H1 (cell line): ENCODE data around the gene PKD2. TPM values are rescaled to one million over a fixed set of nuclear protein-coding genes. Genes with fewer than 3 reads are reported as not detected.

ENCODE experiments used
- CTCF ChIA-PET: fragments of 300-600 bp; sonication (Branson Sonifier 250); formaldehyde crosslinking; loops from one replicate; lab custom pipeline; 2021; ENCODE audit not compliant: partially characterized antibody; lab: Charles Lee
- POLR2A ChIA-PET: fragments of 300-600 bp; sonication (Branson Sonifier 250); formaldehyde crosslinking; loops from one replicate; lab custom pipeline; 2021; ENCODE audit warnings: inconsistent platforms; ENCODE audit not compliant: partially characterized antibody; lab: Charles Lee
- DNase-seq, 2 experiments: peaks; one replicate each; pipeline versions ENCODE4 v3.0.0 to v3.0.0-alpha.2; 2010 to 2022; ENCODE audit warnings: low spot score in 2 of 2, low read depth in 1 of 2, mixed read lengths in 1 of 2
- FAIRE-seq: peaks from 2 replicates; lab custom pipeline; 2011; peaks lifted over from hg19 to GRCh38; lab: Jason Lieb, UNC
- H2AFZ ChIP-seq: 2 replicates; pipeline ENCODE4 v1.8.1; 2012; ENCODE audit warnings: low read length, inconsistent platforms
- H2AK5ac ChIP-seq: 2 replicates; pipeline ENCODE4 v1.6.1; 2013; ENCODE audit warnings: low read depth, low read length
- H2BK120ac ChIP-seq: replicated peaks from 2 replicates; pipeline ENCODE3; 2013; ENCODE audit warnings: low read depth, low read length, inconsistent platforms
- H2BK12ac ChIP-seq: 2 replicates; pipeline ENCODE4 v1.6.1; 2013; ENCODE audit warnings: low read depth, low read length
- H2BK15ac ChIP-seq: 2 replicates; pipeline ENCODE4 v1.6.1; 2013; ENCODE audit warnings: low read length
- H2BK20ac ChIP-seq: 2 replicates; pipeline ENCODE4 v1.6.1; 2013; ENCODE audit warnings: low read length
- H2BK5ac ChIP-seq: 2 replicates; pipeline ENCODE4 v1.6.1; 2013; ENCODE audit warnings: low read depth, low read length
- H3K14ac ChIP-seq: 2 replicates; pipeline ENCODE4 v1.6.1; 2013; ENCODE audit warnings: inconsistent platforms; ENCODE audit not compliant: insufficient read length
- H3K18ac ChIP-seq: 2 replicates; pipeline ENCODE4 v1.6.1; 2013; ENCODE audit warnings: low read length; ENCODE audit errors: extremely low read depth
- H3K23ac ChIP-seq: 2 replicates; pipeline ENCODE4 v1.6.1; 2013; ENCODE audit warnings: inconsistent platforms; ENCODE audit not compliant: insufficient read length
- H3K23me2 ChIP-seq: 2 replicates; pipeline ENCODE4 v1.6.1; 2013; ENCODE audit warnings: low read depth, low read length
- H3K27ac ChIP-seq: 2 replicates; pipeline ENCODE4 v1.6.1; 2011; ENCODE audit warnings: low read depth, low read length, inconsistent platforms
- H3K27me3 ChIP-seq, 4 experiments: replicated peaks in 1 of 4; 1 replicate in 1 of 4; 2 replicates in 3 of 4; pipeline versions ENCODE4 v1.6.1 to v1.8.1; 2011 to 2013; ENCODE audit warnings: low read length in 3 of 4, mild to moderate bottlenecking in 3 of 4, inconsistent platforms in 2 of 4, mixed read lengths in 2 of 4, moderate library complexity in 1 of 4; ENCODE audit not compliant: control insufficient read depth in 3 of 4, insufficient read depth in 3 of 4; ENCODE audit errors: extremely low read depth in 1 of 4
- H3K36me3 ChIP-seq, 4 experiments: 2 replicates each; pipeline versions ENCODE4 v1.6.1 to v1.8.1; 2011 to 2013; ENCODE audit warnings: mild to moderate bottlenecking in 4 of 4, low read length in 3 of 4, moderate library complexity in 2 of 4, control low read depth in 1 of 4, inconsistent platforms in 1 of 4; ENCODE audit not compliant: insufficient read depth in 4 of 4, control insufficient read depth in 2 of 4
- H3K4ac ChIP-seq: replicated peaks from 2 replicates; pipeline ENCODE3; 2013; ENCODE audit warnings: low read length, low read depth, mixed read lengths, inconsistent platforms; ENCODE audit not compliant: insufficient read length
- H3K4me1 ChIP-seq, 4 experiments: replicated peaks in 1 of 4; 1 replicate in 1 of 4; 2 replicates in 3 of 4; pipeline versions ENCODE4 v1.6.1 to v1.8.1; 2011 to 2013; ENCODE audit warnings: low read length in 3 of 4, inconsistent platforms in 2 of 4, mixed read lengths in 1 of 4; ENCODE audit not compliant: insufficient read depth in 4 of 4, control insufficient read depth in 3 of 4
- H3K4me2 ChIP-seq, 2 experiments: 2 replicates each; pipeline versions ENCODE4 v1.6.1 to v1.8.1; 2011 to 2013; ENCODE audit warnings: low read depth in 2 of 2, low read length in 2 of 2, control low read depth in 1 of 2, inconsistent platforms in 1 of 2, mild to moderate bottlenecking in 1 of 2; ENCODE audit not compliant: insufficient read depth in 1 of 2
- H3K4me3 ChIP-seq, 4 experiments: fragments of 200-600, 300-600 bp in 1 of 4; sonication (generic), shearing (Covaris generic), sonication (Bioruptor Twin) in 1 of 4; 2 replicates each; pipeline versions ENCODE4 v1.5.1 to v1.8.1; 2011 to 2016; ENCODE audit warnings: low read length in 4 of 4, low read depth in 3 of 4, control low read depth in 2 of 4, inconsistent platforms in 2 of 4, mild to moderate bottlenecking in 2 of 4, mixed read lengths in 1 of 4, moderate library complexity in 1 of 4; ENCODE audit not compliant: insufficient read depth in 2 of 4; ENCODE audit errors: extremely low read depth in 1 of 4
- H3K56ac ChIP-seq: replicated peaks from 2 replicates; pipeline ENCODE3; 2013; ENCODE audit warnings: low read depth, mild to moderate bottlenecking, mixed read lengths, low read length, inconsistent platforms; ENCODE audit not compliant: insufficient read length
- H3K79me1 ChIP-seq: 2 replicates; pipeline ENCODE4 v1.6.1; 2013; ENCODE audit warnings: low read depth, low read length, control low read depth
- H3K79me2 ChIP-seq, 2 experiments: 2 replicates each; pipeline versions ENCODE4 v1.6.1 to v1.8.1; 2012 to 2013; ENCODE audit warnings: low read length in 2 of 2, mild to moderate bottlenecking in 2 of 2, inconsistent platforms in 1 of 2; ENCODE audit not compliant: insufficient read depth in 2 of 2, control insufficient read depth in 1 of 2
- H3K9ac ChIP-seq, 4 experiments: replicated peaks in 1 of 4; 1 replicate in 1 of 4; 2 replicates in 3 of 4; pipeline versions ENCODE4 v1.6.1 to v1.8.1; 2011 to 2013; ENCODE audit warnings: low read depth in 3 of 4, low read length in 3 of 4, control low read depth in 2 of 4, mild to moderate bottlenecking in 2 of 4, moderate library complexity in 2 of 4, inconsistent platforms in 1 of 4; ENCODE audit errors: extremely low read depth in 1 of 4
- H3K9me3 ChIP-seq, 2 experiments: 2 replicates each; pipeline versions ENCODE4 v1.6.1 to v1.8.1; 2012 to 2013; ENCODE audit warnings: mild to moderate bottlenecking in 2 of 2, moderate library complexity in 2 of 2, control low read depth in 1 of 2, inconsistent platforms in 1 of 2, low read depth in 1 of 2, low read length in 1 of 2, mixed read lengths in 1 of 2; ENCODE audit not compliant: insufficient read depth in 2 of 2
- H4K20me1 ChIP-seq, 2 experiments: replicated peaks in 1 of 2; 2 replicates each; pipeline versions ENCODE3 to v1.8.1; 2011 to 2013; ENCODE audit warnings: inconsistent platforms in 2 of 2, low read length in 2 of 2, mild to moderate bottlenecking in 1 of 2; ENCODE audit not compliant: insufficient read depth in 2 of 2, control insufficient read depth in 1 of 2
- H4K5ac ChIP-seq: 2 replicates; pipeline ENCODE4 v1.6.1; 2013; ENCODE audit warnings: low read length, low read depth, mixed read lengths, inconsistent platforms; ENCODE audit not compliant: insufficient read length
- H4K8ac ChIP-seq: 2 replicates; pipeline ENCODE4 v1.8.0; 2013; ENCODE audit warnings: mild to moderate bottlenecking, moderate library complexity, low read length, inconsistent platforms; ENCODE audit not compliant: insufficient read depth; ENCODE audit errors: extremely low read depth
- H4K91ac ChIP-seq: replicated peaks from 2 replicates; pipeline ENCODE3; 2013; ENCODE audit warnings: low read length, mixed read lengths, inconsistent platforms; ENCODE audit not compliant: insufficient read length
- ATF2 ChIP-seq: IDR thresholded peaks from 2 replicates; pipeline ENCODE4 v1.6.1; 2012; ENCODE audit warnings: low read length, inconsistent platforms
- FOSL1 ChIP-seq: IDR thresholded peaks from 2 replicates; pipeline ENCODE4 v1.6.1; 2011; ENCODE audit warnings: mild to moderate bottlenecking, low read depth, low read length, moderate library complexity; ENCODE audit not compliant: insufficient read depth
- POLR2A ChIP-seq, 2 experiments: IDR thresholded peaks; 1 replicate in 1 of 2; 2 replicates in 1 of 2; pipeline ENCODE4 v1.6.1; 2011; ENCODE audit warnings: low read depth in 2 of 2, low read length in 2 of 2, mild to moderate bottlenecking in 2 of 2; ENCODE audit errors: control extremely low read depth in 1 of 2
- POLR2AphosphoS5 ChIP-seq: IDR thresholded peaks from 2 replicates; pipeline ENCODE4 v1.6.1; 2011; ENCODE audit warnings: low read depth, low read length
- SP4 ChIP-seq: IDR thresholded peaks from 2 replicates; pipeline ENCODE4 v1.6.1; 2012; ENCODE audit warnings: low read length, inconsistent platforms
- TEAD4 ChIP-seq: IDR thresholded peaks from 2 replicates; pipeline ENCODE4 v1.6.1; 2012; ENCODE audit warnings: low read depth, low read length, inconsistent platforms, mixed read lengths
- ZNF274 ChIP-seq: IDR thresholded peaks from 2 replicates; pipeline ENCODE4 v1.7.0; 2012; ENCODE audit warnings: low read length, borderline replicate concordance; ENCODE audit errors: extremely low read depth
- WGBS, 2 experiments: shearing (Covaris generic) in 1 of 2; methylation state at CpG; one replicate each; pipeline versions ENCODE4 v1.1.6 to v1.1.7; 2013 to 2015; ENCODE audit warnings: low lambda C conversion rate in 2 of 2, mixed read lengths in 2 of 2, inconsistent platforms in 1 of 2, low coverage in 1 of 2, missing lambda C conversion rate in 1 of 2; ENCODE audit not compliant: insufficient replicate concordance in 2 of 2, insufficient coverage in 1 of 2, insufficient read length in 1 of 2; ENCODE audit errors: extremely low coverage in 1 of 2, missing lambda C conversion rate in 1 of 2; 5-methylcytosine and 5-hydroxymethylcytosine counted together
- polyA plus RNA-seq, 7 experiments: library from polyadenylated mRNA; depleted of rRNA in 3 of 7; stranded (reverse) in 5 of 7; unstranded in 2 of 7; fragments of >200 nt in 5 of 7; fragments of 200-250 nt in 2 of 7; gene quantifications; 1 replicate in 5 of 7; 2 replicates in 1 of 7; 4 replicates in 1 of 7; pipeline versions ENCODE4 v1.2.1 to v1.2.3, GENCODE V29; 2011 to 2013; ENCODE audit warnings: missing spikeins in 2 of 7, mixed read lengths in 2 of 7
- total RNA-seq: library from RNA; stranded (reverse); fragmentation: NEBNext Ultra II Directional; extraction: Animal tissue kit (Norgen Biotek cat#: 25700); gene quantifications from 2 replicates; pipeline ENCODE4 v1.2.1, GENCODE V29; 2021

PKD2 gene
- total and polyA plus RNA-seq, 2 of the 8 experiments (the other 6 are each of a cell fraction or from before 2014, with no cell fraction given), result 16.0 to 32.0 TPM

GRCh38 chr4:88091378-88091777, 83.9 kb downstream of the PKD2 start:
- no peak overlapping the region for H3K27ac ChIP-seq
- no peak overlapping the region for H2BK120ac ChIP-seq
- TF ChIP-seq ZNF274, result no peak
- no peak for TF ChIP-seq TEAD4
- no peak for TF ChIP-seq POLR2AphosphoS5
- TF ChIP-seq SP4, result no peak
- no peak for TF ChIP-seq POLR2A (IDR thresholded peaks at IDR 0.05; ENCODE audit: control extremely low read depth in 1 of 2, low read depth in 2 of 2, low read length in 2 of 2)
- no peak for TF ChIP-seq FOSL1
- TF ChIP-seq ATF2, result no peak
- TF ChIP-seq, all 59 proteins: peak for 0
- Histone ChIP-seq H3K79me1 (no peaks in the 10 kb centered on the region), H2BK12ac (no peak overlapping the region), H3K4me2 (no peak overlapping the region), H3K4ac (no peak overlapping the region), H4K8ac (no peak overlapping the region), H3K18ac (no peak overlapping the region), H3K4me3 (no peak overlapping the region), H4K5ac (no peak overlapping the region), H3K14ac (no peak overlapping the region), H3K79me2 (no peaks in the 10 kb centered on the region), H2AFZ (no peak overlapping the region), H3K23ac (no peak overlapping the region), H3K23me2 (no peaks in the 10 kb centered on the region), H2BK20ac (no peak overlapping the region), H4K91ac (no peak overlapping the region), H3K4me1 (no peaks in the 10 kb centered on the region), H3K56ac (no peak overlapping the region), H3K27me3 (peaks cover 0 to 1% (median 0%) of the 10 kb centered on the region in 4 experiments; a peak in 1 of 7 replicates), H3K9me3 (no peaks in the 10 kb centered on the region), H2BK15ac (no peak overlapping the region), H2AK5ac (no peak overlapping the region), H2BK5ac (no peak overlapping the region), H4K20me1 (no peaks in the 10 kb centered on the region), H3K36me3 (no peaks in the 10 kb centered on the region), H3K9ac (no peak overlapping the region)
- DNase-seq, result no peak
- CTCF ChIA-PET, result interaction anchor here (1.1 kb wide), 1 partner anchor 120 kb away, joined by 4 read pairs; no protein-coding TSS in a partner anchor
- POLR2A ChIA-PET, result no interaction called here
- WGBS, 2 experiments, result 93% methylated on average over 3 of the region's 3 CpGs; no CpG with 5 or more reads in 1 of the 2 experiments
- FAIRE-seq, result no peak
